Neural cell (in vitro differentiated cells): ENCODE results near the gene JAGN1. TPM values are rescaled to one million over a fixed set of nuclear protein-coding genes. Genes with fewer than 3 reads are reported as not detected.
"Not testable (repeated sequence)": the region's sequence is repeated elsewhere in the genome, so short reads cannot be mapped to it uniquely, and the experiment has no call there.

Experiments
- H2AFZ ChIP-seq: fragments of 200-600, 300-800 bp; sonication (generic), shearing (Covaris generic); 2 replicates; pipeline ENCODE4 v1.6.0; 2014; ENCODE audit warnings: low read depth, mild to moderate bottlenecking, antibody characterized with exemption, low read length, moderate library complexity
- H3F3A ChIP-seq: fragments of 200-600 bp; shearing (Covaris generic); 2 replicates; pipeline ENCODE4 v1.6.1; 2016; ENCODE audit warnings: mild to moderate bottlenecking, moderate library complexity, mixed read lengths, antibody characterized with exemption, low read length; ENCODE audit not compliant: insufficient read depth, poor library complexity, severe bottlenecking
- H3K27ac ChIP-seq: fragments of 200-600, 300-800 bp; sonication (generic), shearing (Covaris generic); 2 replicates; pipeline ENCODE4 v1.5.1; 2014; ENCODE audit warnings: mild to moderate bottlenecking, low read length, moderate library complexity
- H3K27me3 ChIP-seq: fragments of 300-800, 200-600 bp; sonication (generic), shearing (Covaris generic); 2 replicates; pipeline ENCODE4 v1.6.0; 2014; ENCODE audit warnings: mild to moderate bottlenecking, low read depth, low read length, moderate library complexity; ENCODE audit not compliant: insufficient read depth
- H3K36me3 ChIP-seq: fragments of 300-800, 200-600 bp; sonication (generic), shearing (Covaris generic); 2 replicates; pipeline ENCODE4 v1.5.1; 2014; ENCODE audit warnings: mild to moderate bottlenecking, antibody characterized with exemption, low read length, moderate library complexity; ENCODE audit not compliant: insufficient read depth
- H3K4me2 ChIP-seq: fragments of 300-800, 200-600 bp; sonication (generic), shearing (Covaris generic); 2 replicates; pipeline ENCODE4 v1.6.0; 2014; ENCODE audit warnings: mild to moderate bottlenecking, low read length
- H3K4me3 ChIP-seq: fragments of 300-800, 200-600 bp; sonication (generic), shearing (Covaris generic); 2 replicates; pipeline ENCODE4 v1.5.1; 2014; ENCODE audit warnings: mild to moderate bottlenecking, low read length, moderate library complexity
- H3K79me2 ChIP-seq: fragments of 200-600 bp; shearing (Covaris generic); replicated peaks from 2 replicates; pipeline ENCODE4 v1.6.0; 2014; ENCODE audit warnings: mild to moderate bottlenecking, low read length, moderate library complexity; ENCODE audit not compliant: insufficient read depth
- H3K9ac ChIP-seq: fragments of 300-800, 200-600 bp; sonication (generic), shearing (Covaris generic); 2 replicates; pipeline ENCODE4 v1.6.1; 2016; ENCODE audit warnings: mild to moderate bottlenecking, low read length, mixed read lengths
- H3K9me2 ChIP-seq: fragments of 200-600 bp; shearing (Covaris generic); 2 replicates; pipeline ENCODE4 v1.6.1; 2016; ENCODE audit warnings: mild to moderate bottlenecking, low read length, mixed read lengths; ENCODE audit not compliant: insufficient read depth
- H3K9me3 ChIP-seq: fragments of 200-600, 300-800 bp; sonication (generic), shearing (Covaris generic); 2 replicates; pipeline ENCODE4 v1.6.1; 2016; ENCODE audit warnings: mild to moderate bottlenecking, mixed run types, low read length, moderate library complexity, mixed read lengths
- H4K20me1 ChIP-seq: fragments of 200-600 bp; shearing (Covaris generic); 2 replicates; pipeline ENCODE4 v1.6.1; 2016; ENCODE audit warnings: mild to moderate bottlenecking, mixed run types; ENCODE audit not compliant: insufficient read depth
- CTCF ChIP-seq: fragments of 450-650 bp; IDR thresholded peaks from 2 replicates; pipeline ENCODE4 v1.5.1; 2014; ENCODE audit warnings: antibody characterized with exemption, mild to moderate bottlenecking, moderate library complexity; ENCODE audit not compliant: poor library complexity, severe bottlenecking
- EZH2 ChIP-seq: fragments of 200-600, 300-800 bp; shearing (Covaris generic), sonication (generic); IDR thresholded peaks from 2 replicates; pipeline ENCODE4 v1.6.1; 2014; ENCODE audit warnings: antibody characterized with exemption, low read length, borderline replicate concordance, mild to moderate bottlenecking; ENCODE audit not compliant: insufficient read depth, poor library complexity, severe bottlenecking
- MXI1 ChIP-seq: fragments of 450-650 bp; conservative IDR thresholded peaks from 2 replicates; pipeline ENCODE4 v1.6.1; 2014; ENCODE audit warnings: antibody characterized with exemption, mild to moderate bottlenecking; ENCODE audit not compliant: poor library complexity, severe bottlenecking
- POLR2AphosphoS5 ChIP-seq: IDR thresholded peaks from 2 replicates; pipeline ENCODE4 v1.6.1; 2012
- RAD21 ChIP-seq: fragments of 450-650 bp; conservative IDR thresholded peaks from 2 replicates; pipeline ENCODE4 v1.6.1; 2014; ENCODE audit warnings: antibody characterized with exemption, mild to moderate bottlenecking, moderate library complexity
- REST ChIP-seq: IDR thresholded peaks from 2 replicates; pipeline ENCODE4 v1.6.1; 2012; ENCODE audit warnings: borderline replicate concordance
- SMC3 ChIP-seq: fragments of 450-650 bp; conservative IDR thresholded peaks from 2 replicates; pipeline ENCODE4 v1.6.1; 2014; ENCODE audit warnings: antibody characterized with exemption, mild to moderate bottlenecking, moderate library complexity; ENCODE audit not compliant: poor library complexity
- TAF1 ChIP-seq: IDR thresholded peaks from 2 replicates; pipeline ENCODE4 v1.6.1; 2012; ENCODE audit warnings: low read depth
- polyA plus RNA-seq: library from polyadenylated mRNA; depleted of rRNA; stranded (reverse); fragments of >200 nt; gene quantifications from 2 replicates; pipeline ENCODE4 v1.2.3, GENCODE V29; 2014

JAGN1 gene
- polyA plus RNA-seq, 1 donor from 2014 or later = 26.5 TPM

GRCh38 chr3:9869955-9870354 lies 20.5 kb upstream of the JAGN1 start:
- H3K9me2 ChIP-seq = no peaks in the 10 kb centered on the region
- TF ChIP-seq REST (no peak), SMC3 (no peak), EZH2 (no peak), CTCF (no peak), POLR2AphosphoS5 (no peak), TAF1 (no peak), MXI1 (no peak), RAD21 (no peak)
- H3K79me2 ChIP-seq = no peaks in the 10 kb centered on the region
- no peak overlapping the region for H3K4me2 ChIP-seq
- no peak overlapping the region for H3K27ac ChIP-seq
- no peak overlapping the region for H3K9ac ChIP-seq
- no peaks in the 10 kb centered on the region for H3K9me3 ChIP-seq
- H3F3A ChIP-seq = no peaks in the 10 kb centered on the region
- H4K20me1 ChIP-seq = no peaks in the 10 kb centered on the region
- H3K4me3 ChIP-seq = no peak overlapping the region
- no peaks in the 10 kb centered on the region for H3K36me3 ChIP-seq
- no peak overlapping the region for H2AFZ ChIP-seq
- no peaks in the 10 kb centered on the region for H3K27me3 ChIP-seq

GRCh38 chr3:9870978-9871377 lies 19.4 kb upstream of the JAGN1 start:
- TF ChIP-seq CTCF (no peak), TAF1 (no peak)
- Histone ChIP-seq H3K27ac (no peak overlapping the region), H3K4me2 (no peak overlapping the region), H3K79me2 (no peaks in the 10 kb centered on the region), H3K4me3 (no peak overlapping the region), H2AFZ (no peak overlapping the region), H4K20me1 (no peaks in the 10 kb centered on the region), H3K36me3 (no peaks in the 10 kb centered on the region), H3K9me2 (no peaks in the 10 kb centered on the region), H3K27me3 (no peaks in the 10 kb centered on the region), H3K9me3 (no peaks in the 10 kb centered on the region), H3K9ac (no peak overlapping the region), H3F3A (no peaks in the 10 kb centered on the region)

- H3K9ac ChIP-seq, H3K4me2 ChIP-seq, H3K27me3 ChIP-seq, H3K36me3 ChIP-seq, H4K20me1 ChIP-seq, H3K9me2 ChIP-seq, H3K79me2 ChIP-seq, H2AFZ ChIP-seq, H3K9me3 ChIP-seq, H3F3A ChIP-seq, H3K4me3 ChIP-seq, H3K27ac ChIP-seq: not testable (repeated sequence)
These were observed 18.3 kb upstream of the JAGN1 start for GRCh38 chr3:9872067-9872466.
